PC-3 (cell line): Measurements from ENCODE around the gene LHCGR. TPM values are rescaled to one million over a fixed set of nuclear protein-coding genes. Genes with fewer than 3 reads are reported as not detected.

Source experiments
- ATAC-seq: fragments of 200-7000 bp; cut with Tn5 transposase; 2 replicates; pipeline ENCODE4 v1.9.1; 2020; ENCODE audit warnings: mild to moderate bottlenecking, moderate library complexity
- BruUV-seq: library from RNA; stranded (reverse); fragments of 400-500 nt; replicated peaks from 2 replicates; lab custom pipeline; 2021; lab: Mats Ljungman, UMichigan
- CTCF ChIA-PET: fragments of 300-600 bp; sonication (Branson Sonifier 250); formaldehyde crosslinking; loops from one replicate; lab custom pipeline; 2022; ENCODE audit warnings: antibody characterized with exemption; lab: Charles Lee
- POLR2A ChIA-PET: fragments of 300-600 bp; sonication (Branson Sonifier 250); formaldehyde crosslinking; loops from one replicate; lab custom pipeline; 2022; ENCODE audit warnings: antibody characterized with exemption; ENCODE audit not compliant: unreplicated experiment; lab: Charles Lee
- DNase-seq: peaks from one replicate; pipeline ENCODE4 v3.0.0-alpha.2; 2015
- H2AFZ ChIP-seq: fragments of 300-600 bp; sonication (generic); 2 replicates; pipeline ENCODE4 v1.6.0; 2016; ENCODE audit warnings: antibody characterized with exemption, low read length
- H3F3A ChIP-seq: fragments of 300-600 bp; sonication (generic); one replicate; pipeline ENCODE4 v1.6.0; 2017; ENCODE audit warnings: antibody characterized with exemption, low read length, control low read depth, mild to moderate bottlenecking; ENCODE audit not compliant: unreplicated experiment
- H3K27ac ChIP-seq: fragments of 300-600 bp; sonication (generic); 2 replicates; pipeline ENCODE4 v1.5.1; 2016; ENCODE audit warnings: mild to moderate bottlenecking, low read length
- H3K27me3 ChIP-seq: fragments of 300-600 bp; sonication (generic); 2 replicates; pipeline ENCODE4 v1.6.1; 2016; ENCODE audit warnings: low read length, mixed read lengths
- H3K36me3 ChIP-seq: fragments of 300-600 bp; sonication (generic); 2 replicates; pipeline ENCODE4 v1.6.1; 2016; ENCODE audit warnings: low read depth, mixed run types, low read length, mixed read lengths
- H3K4me1 ChIP-seq: fragments of 300-600 bp; sonication (generic); 2 replicates; pipeline ENCODE4 v1.5.1; 2016; ENCODE audit warnings: low read length; ENCODE audit not compliant: insufficient read depth
- H3K4me2 ChIP-seq: fragments of 300-600 bp; sonication (generic); 2 replicates; pipeline ENCODE4 v1.6.0; 2016; ENCODE audit warnings: low read length
- H3K4me3 ChIP-seq: fragments of 300-600 bp; sonication (generic); 2 replicates; pipeline ENCODE4 v1.5.1; 2016; ENCODE audit warnings: mild to moderate bottlenecking, low read length, mixed read lengths
- H3K79me2 ChIP-seq: fragments of 300-600 bp; sonication (generic); 2 replicates; pipeline ENCODE4 v1.6.1; 2017; ENCODE audit warnings: low read length, mixed read lengths
- H3K9ac ChIP-seq: fragments of 300-600 bp; sonication (generic); 2 replicates; pipeline ENCODE4 v1.6.0; 2016; ENCODE audit warnings: mild to moderate bottlenecking, low read length
- H3K9me2 ChIP-seq: fragments of 300-600 bp; sonication (generic); replicated peaks from 2 replicates; pipeline ENCODE4 v1.6.1; 2016; ENCODE audit warnings: mixed run types, low read length, mixed read lengths
- H3K9me3 ChIP-seq: fragments of 300-600 bp; sonication (generic); 2 replicates; pipeline ENCODE4 v1.6.1; 2016; ENCODE audit warnings: low read length, mixed read lengths
- H4K20me1 ChIP-seq: fragments of 300-600 bp; sonication (generic); 2 replicates; pipeline ENCODE4 v1.6.1; 2016; ENCODE audit warnings: low read length, mixed read lengths
- EZH2 ChIP-seq: fragments of 300-600 bp; sonication (generic); IDR thresholded peaks from one replicate; pipeline ENCODE4 v1.6.1; 2017; ENCODE audit warnings: antibody characterized with exemption, mild to moderate bottlenecking, low read length; ENCODE audit not compliant: unreplicated experiment
- EZH2phosphoT487 ChIP-seq: fragments of 300-600 bp; sonication (generic); IDR thresholded peaks from 2 replicates; pipeline ENCODE4 v1.6.1; 2018; ENCODE audit warnings: mild to moderate bottlenecking, antibody characterized with exemption, low read length, borderline replicate concordance
- intact Hi-C: fragments of 100-400 bp; cut with micrococcal nuclease; formaldehyde crosslinking; loops from 2 replicates; pipeline ENCODE4 v1.9.0; 2023
- total RNA-seq: library from RNA; depleted of rRNA; stranded (reverse); fragments of >200 nt; gene quantifications from 2 replicates; pipeline ENCODE4 v1.2.3, GENCODE V29; 2014
- TF ChIP-seq, protein P1 (sequence below): fragments of 300-600 bp; sonication (generic); conservative IDR thresholded peaks from 2 replicates; pipeline ENCODE4 v1.5.1; 2017; ENCODE audit warnings: antibody characterized with exemption, low read depth, mild to moderate bottlenecking, low read length

LHCGR gene
- total RNA-seq, 1 experiment from 2014 or later, result not detected

DNA sequence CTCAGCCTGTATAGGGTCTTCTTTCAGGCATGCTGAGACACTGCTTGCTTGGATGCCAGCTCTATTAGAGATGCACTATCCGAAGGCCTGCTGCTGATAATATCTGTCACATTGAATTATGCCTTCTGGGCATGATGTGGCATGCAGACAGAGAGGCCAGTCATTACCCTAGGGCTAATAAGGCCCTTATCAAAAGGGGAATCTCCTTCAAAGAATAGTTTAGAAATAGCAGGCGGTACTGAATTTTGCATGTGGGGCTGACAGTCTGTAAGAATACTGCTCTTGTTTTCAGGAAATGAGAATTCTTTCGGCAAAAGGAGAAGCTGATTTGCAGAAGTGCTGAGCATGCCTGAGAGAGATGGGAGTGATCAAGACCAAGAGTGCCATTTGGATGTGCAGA lies 13.1 kb upstream of the LHCGR start:
- Histone ChIP-seq H3K9ac (no peak overlapping the region), H3K36me3 (no peaks in the 10 kb centered on the region), H3K27ac (no peak overlapping the region), H3F3A (no peaks in the 10 kb centered on the region), H3K4me1 (no peaks in the 10 kb centered on the region), H3K79me2 (no peaks in the 10 kb centered on the region), H2AFZ (no peak overlapping the region), H3K4me2 (no peak overlapping the region), H3K4me3 (no peak overlapping the region), H3K9me3 (no peaks in the 10 kb centered on the region), H3K27me3 (no peaks in the 10 kb centered on the region), H4K20me1 (no peaks in the 10 kb centered on the region), H3K9me2 (no peaks in the 10 kb centered on the region)
- no peak for DNase-seq
- intact Hi-C loops, result no loop called here
- TF ChIP-seq, protein P1, sequence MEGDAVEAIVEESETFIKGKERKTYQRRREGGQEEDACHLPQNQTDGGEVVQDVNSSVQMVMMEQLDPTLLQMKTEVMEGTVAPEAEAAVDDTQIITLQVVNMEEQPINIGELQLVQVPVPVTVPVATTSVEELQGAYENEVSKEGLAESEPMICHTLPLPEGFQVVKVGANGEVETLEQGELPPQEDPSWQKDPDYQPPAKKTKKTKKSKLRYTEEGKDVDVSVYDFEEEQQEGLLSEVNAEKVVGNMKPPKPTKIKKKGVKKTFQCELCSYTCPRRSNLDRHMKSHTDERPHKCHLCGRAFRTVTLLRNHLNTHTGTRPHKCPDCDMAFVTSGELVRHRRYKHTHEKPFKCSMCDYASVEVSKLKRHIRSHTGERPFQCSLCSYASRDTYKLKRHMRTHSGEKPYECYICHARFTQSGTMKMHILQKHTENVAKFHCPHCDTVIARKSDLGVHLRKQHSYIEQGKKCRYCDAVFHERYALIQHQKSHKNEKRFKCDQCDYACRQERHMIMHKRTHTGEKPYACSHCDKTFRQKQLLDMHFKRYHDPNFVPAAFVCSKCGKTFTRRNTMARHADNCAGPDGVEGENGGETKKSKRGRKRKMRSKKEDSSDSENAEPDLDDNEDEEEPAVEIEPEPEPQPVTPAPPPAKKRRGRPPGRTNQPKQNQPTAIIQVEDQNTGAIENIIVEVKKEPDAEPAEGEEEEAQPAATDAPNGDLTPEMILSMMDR, result no peak
- TF ChIP-seq EZH2 (no peak), EZH2phosphoT487 (no peak)
- ATAC-seq, result no peak
- ChIA-PET POLR2A (no interaction called here), CTCF (no interaction called here)
- BruUV-seq, result no TSS peak

DNA sequence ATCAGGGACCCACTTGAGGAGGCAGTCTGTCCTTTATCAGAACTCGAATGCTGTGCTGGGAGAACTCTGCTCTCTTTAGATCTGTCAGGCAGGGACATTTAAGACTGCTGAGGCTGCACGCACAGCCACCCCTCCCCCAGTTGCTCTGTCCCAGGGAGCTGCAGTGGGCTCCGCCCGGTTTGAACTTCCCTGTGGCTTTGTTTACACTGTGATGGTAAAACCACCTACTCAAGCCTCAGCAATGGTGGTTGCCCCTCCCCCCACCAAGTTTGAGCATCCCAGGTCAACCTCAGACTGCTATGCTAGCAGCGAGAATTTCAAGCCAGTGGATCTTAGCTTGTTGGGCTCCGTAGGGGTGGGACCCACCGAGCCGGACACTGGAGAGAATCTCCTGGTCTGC lies 11.8 kb upstream of the LHCGR start:
- H3K27me3 ChIP-seq, result no peaks in the 10 kb centered on the region
- H3F3A ChIP-seq, result no peaks in the 10 kb centered on the region
- no peak overlapping the region for H3K4me3 ChIP-seq
- no peak overlapping the region for H3K27ac ChIP-seq
- ChIA-PET CTCF (no interaction called here), POLR2A (no interaction called here)
- intact Hi-C loops, result no loop called here
- ATAC-seq (no peak), DNase-seq (no peak)
- H3K4me2 ChIP-seq, result no peak overlapping the region
- H4K20me1 ChIP-seq, result no peaks in the 10 kb centered on the region
- no peak overlapping the region for H2AFZ ChIP-seq
- no peaks in the 10 kb centered on the region for H3K79me2 ChIP-seq
- H3K4me1 ChIP-seq, result no peaks in the 10 kb centered on the region
- no TSS peak for BruUV-seq
- no peak overlapping the region for H3K9ac ChIP-seq
- H3K9me2 ChIP-seq, result no peaks in the 10 kb centered on the region
- TF ChIP-seq, protein P1, result no peak
- TF ChIP-seq EZH2 (no peak), EZH2phosphoT487 (no peak)
- no peaks in the 10 kb centered on the region for H3K36me3 ChIP-seq
- no peaks in the 10 kb centered on the region for H3K9me3 ChIP-seq

DNA sequence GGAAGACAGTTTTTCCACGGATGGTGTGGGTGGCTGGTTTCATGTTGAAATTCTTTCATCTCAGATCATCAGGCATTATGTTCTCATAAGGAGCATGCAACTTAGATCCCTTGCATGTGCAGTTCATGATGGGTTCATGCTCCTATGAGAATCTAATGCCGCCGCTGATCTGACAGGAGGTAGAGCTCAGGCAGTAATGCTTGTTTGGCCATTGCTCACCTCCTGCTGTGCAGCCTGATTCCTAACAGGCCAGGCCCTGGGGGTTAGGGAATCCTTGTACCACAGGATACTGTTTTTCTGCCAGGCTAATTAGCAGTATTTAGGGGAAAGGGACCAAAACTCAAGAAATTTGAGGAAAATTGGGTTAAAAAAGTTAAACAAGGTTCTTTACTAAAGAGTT lies 5.3 kb upstream of the LHCGR start:
- H2AFZ ChIP-seq, result no peak overlapping the region
- H3K9ac ChIP-seq, result no peak overlapping the region
- H3K36me3 ChIP-seq, result no peaks in the 10 kb centered on the region
- ATAC-seq, result no peak
- H3K4me1 ChIP-seq, result no peaks in the 10 kb centered on the region
- no peaks in the 10 kb centered on the region for H3K27me3 ChIP-seq
- no peak for DNase-seq
- H3K27ac ChIP-seq, result no peak overlapping the region
- ChIA-PET POLR2A (no interaction called here), CTCF (no interaction called here)
- no peak overlapping the region for H3K4me2 ChIP-seq
- no peak for TF ChIP-seq EZH2phosphoT487
- TF ChIP-seq, protein P1, result no peak
- TF ChIP-seq EZH2, result no peak
- no peaks in the 10 kb centered on the region for H3K9me2 ChIP-seq
- H3K9me3 ChIP-seq, result no peaks in the 10 kb centered on the region
- intact Hi-C loops, result no loop called here
- H3K79me2 ChIP-seq, result no peaks in the 10 kb centered on the region
- no TSS peak for BruUV-seq
- H3K4me3 ChIP-seq, result no peak overlapping the region
- H3F3A ChIP-seq, result no peaks in the 10 kb centered on the region
- H4K20me1 ChIP-seq, result no peaks in the 10 kb centered on the region
